HCT116 (cell line): ENCODE data around the gene CARMIL1.

Experiments used
- CEBPB ChIP-seq: IDR thresholded peaks from 2 replicates; pipeline ENCODE4 v1.6.1; 2012; ENCODE audit warnings: low read depth
- CTCF ChIP-seq, 3 experiments: fragments of 200-600 bp in 1 of 3; sonication (generic) in 1 of 3; IDR thresholded peaks in 2 of 3; conservative IDR thresholded peaks in 1 of 3; 2 replicates each; pipeline ENCODE4 v1.5.1; 2012 to 2017; ENCODE audit warnings: low read depth in 2 of 3, low read length in 2 of 3, antibody characterized with exemption in 1 of 3, borderline replicate concordance in 1 of 3, control low read depth in 1 of 3, mild to moderate bottlenecking in 1 of 3, mixed read lengths in 1 of 3, mixed run types in 1 of 3, moderate library complexity in 1 of 3; ENCODE audit not compliant: insufficient read depth in 1 of 3
- EZH2 ChIP-seq: fragments of 200-600 bp; sonication (generic); IDR thresholded peaks from 2 replicates; pipeline ENCODE4 v1.6.1; 2017; ENCODE audit warnings: antibody characterized with exemption, mixed run types
- EZH2phosphoT487 ChIP-seq: fragments of 200-600 bp; IDR thresholded peaks from 2 replicates; pipeline ENCODE4 v1.6.1; 2018; ENCODE audit warnings: antibody characterized with exemption, borderline replicate concordance
- FOSL1 ChIP-seq: IDR thresholded peaks from 2 replicates; pipeline ENCODE4 v1.6.1; 2012; ENCODE audit warnings: low read depth
- POLR2A ChIP-seq: IDR thresholded peaks from 2 replicates; pipeline ENCODE4 v1.7.0; 2011; ENCODE audit warnings: borderline replicate concordance; ENCODE audit not compliant: insufficient read depth, insufficient read length; ENCODE audit errors: extremely low read depth
- POLR2AphosphoS5 ChIP-seq: IDR thresholded peaks from 2 replicates; pipeline ENCODE4 v1.6.1; 2011; ENCODE audit warnings: mild to moderate bottlenecking, low read depth, low read length, moderate library complexity
- RAD21 ChIP-seq: IDR thresholded peaks from 2 replicates; pipeline ENCODE4 v1.6.1; 2012; ENCODE audit warnings: low read depth, mild to moderate bottlenecking
- SP1 ChIP-seq: IDR thresholded peaks from 2 replicates; pipeline ENCODE4 v1.6.1; 2012; ENCODE audit warnings: low read depth
- SRF ChIP-seq: IDR thresholded peaks from 2 replicates; pipeline ENCODE4 v1.6.1; 2012; ENCODE audit warnings: low read depth
- YY1 ChIP-seq: IDR thresholded peaks from 2 replicates; pipeline ENCODE4 v1.6.1; 2011; ENCODE audit warnings: low read length, low read depth, moderate library complexity, mild to moderate bottlenecking; ENCODE audit not compliant: insufficient replicate concordance; ENCODE audit errors: extremely low read depth
- ZNF274 ChIP-seq: fragments of 200-500 bp; sonication (Bioruptor generic); IDR thresholded peaks from 2 replicates; pipeline ENCODE4 v1.6.1; 2014; ENCODE audit warnings: mild to moderate bottlenecking, low read depth, low read length, inconsistent platforms

GRCh38 chr6:25446830-25447569 is 167.8 kb downstream of the CARMIL1 start:
- TF ChIP-seq CTCF (IDR thresholded peaks at IDR 0.05 in 2 of 3, conservative IDR thresholded peaks at IDR 0.05 in 1 of 3; ENCODE audit: borderline replicate concordance in 1 of 3, insufficient read depth in 1 of 3, low read depth in 2 of 3, low read length in 2 of 3) (no peak), RAD21 (no peak), POLR2AphosphoS5 (no peak), CEBPB (no peak), SRF (no peak), EZH2phosphoT487 (no peak), EZH2 (no peak), ZNF274 (no peak), SP1 (no peak), POLR2A (no peak), YY1 (no peak), FOSL1 (no peak)
